Fibroblast of lung (primary cell): ENCODE measurements around the gene PIGZ.

ENCODE experiments used
- EZH2 ChIP-seq: IDR thresholded peaks from 2 replicates; pipeline ENCODE4 v1.5.1; 2012; ENCODE audit warnings: low read length, control low read depth, mild to moderate bottlenecking; ENCODE audit errors: missing control alignments
- TF ChIP-seq, protein P1 (sequence below), 2 donors: IDR thresholded peaks in 1 of 2; conservative IDR thresholded peaks in 1 of 2; 1 replicate in 1 of 2; 2 replicates in 1 of 2; pipeline ENCODE4 v1.5.1; 2011 to 2012; ENCODE audit warnings: low read length in 2 of 2, control low read depth in 1 of 2, inconsistent platforms in 1 of 2, low read depth in 1 of 2, mild to moderate bottlenecking in 1 of 2

- TF ChIP-seq, protein P1, sequence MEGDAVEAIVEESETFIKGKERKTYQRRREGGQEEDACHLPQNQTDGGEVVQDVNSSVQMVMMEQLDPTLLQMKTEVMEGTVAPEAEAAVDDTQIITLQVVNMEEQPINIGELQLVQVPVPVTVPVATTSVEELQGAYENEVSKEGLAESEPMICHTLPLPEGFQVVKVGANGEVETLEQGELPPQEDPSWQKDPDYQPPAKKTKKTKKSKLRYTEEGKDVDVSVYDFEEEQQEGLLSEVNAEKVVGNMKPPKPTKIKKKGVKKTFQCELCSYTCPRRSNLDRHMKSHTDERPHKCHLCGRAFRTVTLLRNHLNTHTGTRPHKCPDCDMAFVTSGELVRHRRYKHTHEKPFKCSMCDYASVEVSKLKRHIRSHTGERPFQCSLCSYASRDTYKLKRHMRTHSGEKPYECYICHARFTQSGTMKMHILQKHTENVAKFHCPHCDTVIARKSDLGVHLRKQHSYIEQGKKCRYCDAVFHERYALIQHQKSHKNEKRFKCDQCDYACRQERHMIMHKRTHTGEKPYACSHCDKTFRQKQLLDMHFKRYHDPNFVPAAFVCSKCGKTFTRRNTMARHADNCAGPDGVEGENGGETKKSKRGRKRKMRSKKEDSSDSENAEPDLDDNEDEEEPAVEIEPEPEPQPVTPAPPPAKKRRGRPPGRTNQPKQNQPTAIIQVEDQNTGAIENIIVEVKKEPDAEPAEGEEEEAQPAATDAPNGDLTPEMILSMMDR (conservative IDR thresholded peaks at IDR 0.05 in 1 of 2, IDR thresholded peaks at IDR 0.05 in 1 of 2; ENCODE audit: low read depth in 1 of 2, low read length in 2 of 2): no peak
- TF ChIP-seq EZH2: no peak
These were observed 36.0 kb downstream of the PIGZ start for GRCh38 chr3:196932600-196932999.
